PFSK-1 (cell line): ENCODE results near the gene TBC1D10B.

Experiments
- FOXP2 ChIP-seq: optimal IDR thresholded peaks from 2 replicates; pipeline ENCODE3; 2011; ENCODE audit warnings: borderline replicate concordance, control low read depth, inconsistent platforms; ENCODE audit not compliant: insufficient read depth; ENCODE audit errors: extremely low read length, extremely low read depth
- POLR2AphosphoS5 ChIP-seq: IDR thresholded peaks from 2 replicates; pipeline ENCODE4 v1.6.1; 2012; ENCODE audit warnings: low read depth, mild to moderate bottlenecking, control low read depth, low read length, moderate library complexity
- REST ChIP-seq, 2 experiments: IDR thresholded peaks; 2 replicates each; pipeline versions ENCODE4 v1.6.1 to v1.8.0; 2011 to 2012; ENCODE audit warnings: low read depth in 2 of 2, low read length in 2 of 2, control low read depth in 1 of 2, inconsistent platforms in 1 of 2, mild to moderate bottlenecking in 1 of 2, moderate library complexity in 1 of 2; ENCODE audit not compliant: insufficient read depth in 1 of 2
- SIN3A ChIP-seq: IDR thresholded peaks from 2 replicates; pipeline ENCODE4 v1.6.1; 2012; ENCODE audit warnings: mild to moderate bottlenecking, low read length, moderate library complexity, borderline replicate concordance; ENCODE audit not compliant: insufficient read depth
- TAF1 ChIP-seq: IDR thresholded peaks from 2 replicates; pipeline ENCODE4 v1.6.1; 2012; ENCODE audit warnings: low read length, control low read depth, borderline replicate concordance; ENCODE audit not compliant: insufficient read depth

The TBC1D10B gene

GRCh38 chr16:30357715-30358576 is 12.3 kb downstream of the TBC1D10B start:
- TF ChIP-seq POLR2AphosphoS5 (no peak), SIN3A (no peak), FOXP2 (no peak), REST (IDR thresholded peaks at IDR 0.05; ENCODE audit: insufficient read depth in 1 of 2, low read depth in 2 of 2, low read length in 2 of 2) (no peak), TAF1 (no peak)

- no peak for TF ChIP-seq TAF1
- TF ChIP-seq FOXP2 = no peak
- no peak for TF ChIP-seq REST (IDR thresholded peaks at IDR 0.05; ENCODE audit: insufficient read depth in 1 of 2, low read depth in 2 of 2, low read length in 2 of 2)
- TF ChIP-seq SIN3A = no peak
- no peak for TF ChIP-seq POLR2AphosphoS5
These were observed 13.1 kb downstream of the TBC1D10B start for GRCh38 chr16:30357085-30357714.

GRCh38 chr16:30356401-30357084 is 13.8 kb downstream of the TBC1D10B start:
- TF ChIP-seq REST (IDR thresholded peaks at IDR 0.05; ENCODE audit: insufficient read depth in 1 of 2, low read depth in 2 of 2, low read length in 2 of 2) (no peak), TAF1 (no peak), FOXP2 (no peak), SIN3A (no peak), POLR2AphosphoS5 (no peak)

- TF ChIP-seq SIN3A (no peak), FOXP2 (no peak), REST (IDR thresholded peaks at IDR 0.05; ENCODE audit: insufficient read depth in 1 of 2, low read depth in 2 of 2, low read length in 2 of 2) (no peak), POLR2AphosphoS5 (no peak), TAF1 (no peak)
These were observed 14.4 kb downstream of the TBC1D10B start for GRCh38 chr16:30355954-30356308.
